ENCODE data around the gene C1QTNF6.

Gene C1QTNF6

DNA sequence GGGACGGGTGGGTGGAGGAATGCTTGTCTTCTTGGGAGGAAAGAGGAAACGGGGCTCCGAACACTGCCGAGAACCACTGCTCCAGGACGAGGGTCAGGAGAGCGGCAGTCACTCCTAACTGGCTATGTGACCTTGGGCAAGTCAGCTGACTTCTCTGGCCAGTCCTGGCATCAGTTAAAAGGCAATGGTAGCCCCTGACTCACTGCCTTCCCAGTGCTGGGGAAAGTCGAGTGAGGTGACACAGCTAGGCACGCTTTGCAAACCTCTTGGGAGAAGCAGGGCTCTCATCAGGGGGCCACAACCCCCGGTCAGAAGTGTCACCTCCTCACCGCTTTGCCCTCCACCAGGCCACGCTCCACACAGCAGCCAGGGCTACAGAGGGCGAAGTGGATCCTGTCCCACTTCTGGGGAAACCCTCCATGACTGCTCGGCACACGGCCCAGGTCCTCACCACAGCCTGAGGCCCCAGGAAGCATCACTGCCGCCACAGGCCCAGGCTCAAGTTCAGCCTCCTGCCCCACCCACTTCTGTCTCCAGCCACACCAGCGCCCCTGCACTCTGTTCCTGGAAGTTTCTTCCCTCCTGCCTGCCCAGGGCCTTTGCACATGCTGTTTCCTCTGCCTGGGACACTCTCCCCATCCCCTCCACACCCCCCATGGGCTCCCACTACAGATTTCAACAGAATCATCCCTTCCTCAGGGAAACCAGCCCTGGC is 54.6 kb downstream of the C1QTNF6 start:
- Histone ChIP-seq H3K4me2 (ENCODE audit: low read depth, low read length, poor library complexity, severe bottlenecking) (no peak overlapping the region), H3K4me1 (ENCODE audit: insufficient read depth, low read length, poor library complexity, severe bottlenecking) (no peaks in the 10 kb centered on the region), H3K79me2 (ENCODE audit: insufficient read depth, low read length) (no peaks in the 10 kb centered on the region), H3K9me2 (replicated peaks; ENCODE audit: low read depth, low read length) (no peaks in the 10 kb centered on the region), H2AFZ (ENCODE audit: low read length) (no peak overlapping the region), H3K9ac (ENCODE audit: low read depth, low read length, poor library complexity, severe bottlenecking) (no peak overlapping the region), H4K20me1 (ENCODE audit: insufficient read depth, low read length, poor library complexity, severe bottlenecking) (no peaks in the 10 kb centered on the region), H3K4me3 (ENCODE audit: low read length, poor library complexity, severe bottlenecking) (no peak overlapping the region), H3K27me3 (ENCODE audit: insufficient read depth, low read length, poor library complexity, severe bottlenecking) (no peaks in the 10 kb centered on the region), H3F3A (ENCODE audit: low read depth) (no peaks in the 10 kb centered on the region), H3K36me3 (ENCODE audit: insufficient read depth, low read length) (no peaks in the 10 kb centered on the region), H3K9me3 (ENCODE audit: insufficient read depth, low read depth, low read length) (no peaks in the 10 kb centered on the region)
- TF ChIP-seq EZH2phosphoT487 (IDR thresholded peaks at IDR 0.05; ENCODE audit: borderline replicate concordance): no peak
- TF ChIP-seq, protein P1, sequence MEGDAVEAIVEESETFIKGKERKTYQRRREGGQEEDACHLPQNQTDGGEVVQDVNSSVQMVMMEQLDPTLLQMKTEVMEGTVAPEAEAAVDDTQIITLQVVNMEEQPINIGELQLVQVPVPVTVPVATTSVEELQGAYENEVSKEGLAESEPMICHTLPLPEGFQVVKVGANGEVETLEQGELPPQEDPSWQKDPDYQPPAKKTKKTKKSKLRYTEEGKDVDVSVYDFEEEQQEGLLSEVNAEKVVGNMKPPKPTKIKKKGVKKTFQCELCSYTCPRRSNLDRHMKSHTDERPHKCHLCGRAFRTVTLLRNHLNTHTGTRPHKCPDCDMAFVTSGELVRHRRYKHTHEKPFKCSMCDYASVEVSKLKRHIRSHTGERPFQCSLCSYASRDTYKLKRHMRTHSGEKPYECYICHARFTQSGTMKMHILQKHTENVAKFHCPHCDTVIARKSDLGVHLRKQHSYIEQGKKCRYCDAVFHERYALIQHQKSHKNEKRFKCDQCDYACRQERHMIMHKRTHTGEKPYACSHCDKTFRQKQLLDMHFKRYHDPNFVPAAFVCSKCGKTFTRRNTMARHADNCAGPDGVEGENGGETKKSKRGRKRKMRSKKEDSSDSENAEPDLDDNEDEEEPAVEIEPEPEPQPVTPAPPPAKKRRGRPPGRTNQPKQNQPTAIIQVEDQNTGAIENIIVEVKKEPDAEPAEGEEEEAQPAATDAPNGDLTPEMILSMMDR (conservative IDR thresholded peaks at IDR 0.05; ENCODE audit: low read length): no peak

DNA sequence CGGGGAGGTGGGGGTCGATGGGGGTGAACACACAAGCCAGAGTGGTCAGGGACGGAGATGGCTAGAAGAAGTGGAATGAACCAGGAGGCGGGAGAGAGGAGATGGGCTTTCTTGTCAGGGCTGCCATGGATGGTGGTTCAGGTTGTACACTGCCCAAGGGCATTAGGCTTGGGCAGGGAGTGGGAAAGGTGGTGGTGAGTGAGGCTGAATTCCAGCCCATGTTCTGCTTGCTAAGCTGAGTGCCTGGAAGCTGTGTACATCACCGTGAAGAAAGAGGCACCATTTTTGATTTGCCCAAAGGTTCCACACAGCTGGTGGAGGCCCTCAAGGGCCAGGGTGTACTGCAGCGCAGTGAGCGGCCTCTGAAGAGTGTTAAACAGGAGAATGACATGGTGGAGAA is 55.3 kb downstream of the C1QTNF6 start:
- no peaks in the 10 kb centered on the region for H3K9me2 ChIP-seq (replicated peaks; ENCODE audit: low read depth, low read length)
- no peak overlapping the region for H3K4me3 ChIP-seq (ENCODE audit: low read length, poor library complexity, severe bottlenecking)
- no peaks in the 10 kb centered on the region for H3F3A ChIP-seq (ENCODE audit: low read depth)
- H3K9ac ChIP-seq (ENCODE audit: low read depth, low read length, poor library complexity, severe bottlenecking): no peak overlapping the region
- H3K79me2 ChIP-seq (ENCODE audit: insufficient read depth, low read length): no peaks in the 10 kb centered on the region
- H3K4me1 ChIP-seq (ENCODE audit: insufficient read depth, low read length, poor library complexity, severe bottlenecking): no peaks in the 10 kb centered on the region
- no peak overlapping the region for H3K4me2 ChIP-seq (ENCODE audit: low read depth, low read length, poor library complexity, severe bottlenecking)
- H3K9me3 ChIP-seq (ENCODE audit: insufficient read depth, low read depth, low read length): no peaks in the 10 kb centered on the region
- no peak overlapping the region for H2AFZ ChIP-seq (ENCODE audit: low read length)
- no peak for TF ChIP-seq EZH2phosphoT487 (IDR thresholded peaks at IDR 0.05; ENCODE audit: borderline replicate concordance)
- TF ChIP-seq, protein P1 (conservative IDR thresholded peaks at IDR 0.05; ENCODE audit: low read length): no peak
- no peaks in the 10 kb centered on the region for H3K27me3 ChIP-seq (ENCODE audit: insufficient read depth, low read length, poor library complexity, severe bottlenecking)
- no peaks in the 10 kb centered on the region for H3K36me3 ChIP-seq (ENCODE audit: insufficient read depth, low read length)
- no peaks in the 10 kb centered on the region for H4K20me1 ChIP-seq (ENCODE audit: insufficient read depth, low read length, poor library complexity, severe bottlenecking)

Data from Loucy (cell line).